Measurements from ENCODE around the gene BCKDK.
"Not testable (repeated sequence)": the region's sequence is repeated elsewhere in the genome, so short reads cannot be mapped to it uniquely, and the experiment has no call there.

Gene BCKDK

GRCh38 chr16:31141489-31142108, 33.4 kb downstream of the BCKDK start:
- Histone ChIP-seq H3K4me3 (ENCODE audit: low read depth, low read length) (peak overlapping the region; percentile 32), H3K9me3 (no peaks in the 10 kb centered on the region), H3K4me1 (peaks cover 17% of the 10 kb centered on the region), H3K27me3 (no peaks in the 10 kb centered on the region), H3K36me3 (no peaks in the 10 kb centered on the region)
- DNase-seq = peak; percentile 41
- TF ChIP-seq CTCF (IDR thresholded peaks at IDR 0.05; ENCODE audit: low read depth, low read length) = no peak

- peak overlapping the region; percentile 32 for H3K4me3 ChIP-seq (ENCODE audit: low read depth, low read length)
- no peaks in the 10 kb centered on the region for H3K9me3 ChIP-seq
- TF ChIP-seq CTCF (IDR thresholded peaks at IDR 0.05; ENCODE audit: low read depth, low read length) = peak; percentile 88
- no peaks in the 10 kb centered on the region for H3K36me3 ChIP-seq
- H3K4me1 ChIP-seq = peaks cover 17% of the 10 kb centered on the region
- no peaks in the 10 kb centered on the region for H3K27me3 ChIP-seq
- DNase-seq = peak; percentile 99
Measured at GRCh38 chr16:31142109-31143010, 34.2 kb downstream of the BCKDK start.

DNA sequence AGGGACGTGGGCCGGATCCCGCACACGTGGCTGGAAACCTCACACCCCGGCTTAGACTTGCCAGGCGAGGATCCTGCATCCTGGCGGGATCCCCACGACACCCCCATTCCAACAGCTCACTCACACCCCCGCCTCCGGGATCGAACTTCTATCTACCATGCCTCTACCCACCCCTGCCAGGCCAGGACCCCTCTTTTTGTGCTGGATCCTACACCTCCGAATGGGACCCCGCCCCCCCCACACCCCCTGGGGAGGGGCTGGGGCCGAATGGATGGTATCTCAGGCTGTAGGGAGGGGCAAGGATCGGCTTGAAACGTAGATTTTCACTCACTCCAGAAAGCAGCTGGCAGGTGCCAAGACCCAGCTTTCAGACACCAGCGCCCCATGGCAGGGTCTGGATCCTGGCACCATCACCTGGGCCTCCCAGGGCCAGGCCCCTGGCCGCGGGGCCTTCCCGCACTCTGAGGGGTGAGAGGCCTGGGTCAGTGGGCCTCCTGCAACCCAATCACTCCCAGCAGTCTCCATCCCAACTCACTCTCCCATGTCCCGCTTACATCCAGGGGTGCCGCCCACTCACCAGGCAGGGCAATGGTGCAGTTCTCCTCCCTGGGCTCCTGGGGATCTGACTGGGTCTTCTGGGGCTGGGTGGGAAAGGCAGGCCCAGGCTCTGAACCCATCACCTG, 35.0 kb downstream of the BCKDK start:
- Histone ChIP-seq H3K4me3 (ENCODE audit: low read depth, low read length) (no peak overlapping the region), H3K4me1 (peaks cover 17% of the 10 kb centered on the region), H3K27me3 (no peaks in the 10 kb centered on the region; the same call in 1 of the 2 replicates), H3K36me3 (no peaks in the 10 kb centered on the region), H3K9me3 (no peaks in the 10 kb centered on the region)
- no peak for TF ChIP-seq CTCF (IDR thresholded peaks at IDR 0.05; ENCODE audit: low read depth, low read length)
- no peak for DNase-seq

- no peaks in the 10 kb centered on the region for H3K36me3 ChIP-seq
- H3K4me3 ChIP-seq (ENCODE audit: low read depth, low read length) = no peak overlapping the region
- peaks cover 4% of the 10 kb centered on the region; the same call in 1 of the 2 replicates for H3K27me3 ChIP-seq
- peaks cover 15% of the 10 kb centered on the region for H3K4me1 ChIP-seq
- no peaks in the 10 kb centered on the region for H3K9me3 ChIP-seq
- no peak for DNase-seq
- no peak for TF ChIP-seq CTCF (IDR thresholded peaks at IDR 0.05; ENCODE audit: low read depth, low read length)
Measured at GRCh38 chr16:31143694-31144148, 35.5 kb downstream of the BCKDK start.

GRCh38 chr16:31144418-31144817, 36.2 kb downstream of the BCKDK start:
- H3K4me1 ChIP-seq; H3K9me3 ChIP-seq; H3K36me3 ChIP-seq; H3K4me3 ChIP-seq (ENCODE audit: low read depth, low read length); DNase-seq; H3K27me3 ChIP-seq: not testable (repeated sequence)

- Histone ChIP-seq H3K4me3 (ENCODE audit: low read depth, low read length) (no peak overlapping the region), H3K27me3 (peaks cover 4% of the 10 kb centered on the region; the same call in 1 of the 2 replicates), H3K36me3 (no peaks in the 10 kb centered on the region), H3K4me1 (peaks cover 7% of the 10 kb centered on the region), H3K9me3 (no peaks in the 10 kb centered on the region)
- TF ChIP-seq CTCF (IDR thresholded peaks at IDR 0.05; ENCODE audit: low read depth, low read length) = no peak
- no peak for DNase-seq
Measured at GRCh38 chr16:31145398-31145990, 37.3 kb downstream of the BCKDK start.

Measured in BE2C (cell line).